Inferior parietal cortex (tissue), 1 donor: ENCODE results near the gene PEF1.

Source experiments
- DNase-seq: peaks from one replicate; pipeline ENCODE4 v3.0.0-alpha.2; 2016; ENCODE audit errors: extremely low spot score

The PEF1 gene

GRCh38 chr1:31644560-31645273 lies at the start of gene PEF1:
TSS of gene PEF1 (minus strand) at chr1:31644876. CDS start at chr1:31644864, 12 bp downstream.
- peak; percentile 98 for DNase-seq

- DNase-seq = no peak
Measured at GRCh38 chr1:31693231-31693630, 48.6 kb upstream of the PEF1 start.

GRCh38 chr1:31691951-31692350 lies 47.3 kb upstream of the PEF1 start:
- no peak for DNase-seq

GRCh38 chr1:31691446-31691845 lies 46.8 kb upstream of the PEF1 start:
- no peak for DNase-seq

GRCh38 chr1:31690921-31691320 lies 46.2 kb upstream of the PEF1 start:
- no peak for DNase-seq

GRCh38 chr1:31689854-31690253 lies 45.2 kb upstream of the PEF1 start:
- DNase-seq = no peak

- no peak for DNase-seq
Measured at GRCh38 chr1:31689379-31689778, 44.7 kb upstream of the PEF1 start.

- no peak for DNase-seq
Measured at GRCh38 chr1:31688233-31688918, 43.7 kb upstream of the PEF1 start.

GRCh38 chr1:31687601-31688000 lies 42.9 kb upstream of the PEF1 start:
- no peak for DNase-seq

- DNase-seq = no peak
Measured at GRCh38 chr1:31685795-31686194, 41.1 kb upstream of the PEF1 start.

- no peak for DNase-seq
Measured at GRCh38 chr1:31683997-31684396, 39.3 kb upstream of the PEF1 start.

- no peak for DNase-seq
Measured at GRCh38 chr1:31681415-31681814, 36.7 kb upstream of the PEF1 start.

GRCh38 chr1:31679676-31680230 lies 35.1 kb upstream of the PEF1 start:
- DNase-seq = no peak

GRCh38 chr1:31679091-31679490 lies 34.4 kb upstream of the PEF1 start:
- DNase-seq = no peak

- no peak for DNase-seq
Measured at GRCh38 chr1:31678681-31679080, 34.0 kb upstream of the PEF1 start.

GRCh38 chr1:31677949-31678348 lies 33.3 kb upstream of the PEF1 start:
- no peak for DNase-seq

GRCh38 chr1:31677401-31677800 lies 32.7 kb upstream of the PEF1 start:
- no peak for DNase-seq

GRCh38 chr1:31675756-31676155 lies 31.1 kb upstream of the PEF1 start:
- DNase-seq = no peak

GRCh38 chr1:31675161-31675560 lies 30.5 kb upstream of the PEF1 start:
- no peak for DNase-seq

GRCh38 chr1:31674626-31675025 lies 29.9 kb upstream of the PEF1 start:
- no peak for DNase-seq

- DNase-seq = no peak
Measured at GRCh38 chr1:31673433-31673832, 28.8 kb upstream of the PEF1 start.

GRCh38 chr1:31672986-31673385 lies 28.3 kb upstream of the PEF1 start:
- DNase-seq = peak; percentile 25

- no peak for DNase-seq
Measured at GRCh38 chr1:31671561-31672201, 27.0 kb upstream of the PEF1 start.
